ENCODE measurements around the gene MT3.

The MT3 gene

GRCh38 chr16:56606476-56607108, 17.3 kb downstream of the MT3 start:
- no peak for TF ChIP-seq CTCF (IDR thresholded peaks at IDR 0.05; ENCODE audit: low read depth, low read length)
- peak overlapping the region; percentile 47 for H3K4me3 ChIP-seq (ENCODE audit: low read depth, low read length)

GRCh38 chr16:56607109-56607618, 17.8 kb downstream of the MT3 start:
- peak overlapping the region; percentile 47 for H3K4me3 ChIP-seq (ENCODE audit: low read depth, low read length)
- no peak for TF ChIP-seq CTCF (IDR thresholded peaks at IDR 0.05; ENCODE audit: low read depth, low read length)

GRCh38 chr16:56607675-56608042, 18.3 kb downstream of the MT3 start:
- H3K4me3 ChIP-seq (ENCODE audit: low read depth, low read length), result peak overlapping the region; percentile 91
- TF ChIP-seq CTCF (IDR thresholded peaks at IDR 0.05; ENCODE audit: low read depth, low read length), result no peak

- no peak for TF ChIP-seq CTCF (IDR thresholded peaks at IDR 0.05; ENCODE audit: low read depth, low read length)
- peak within 1 kb of the TSS; percentile 91 for H3K4me3 ChIP-seq (ENCODE audit: low read depth, low read length)
Observed at GRCh38 chr16:56608043-56608875, 18.9 kb downstream of the MT3 start, which contains the start of gene MT2A. MT2A (plus strand) TSS chr16:56608584; CDS start chr16:56608656, 72 bp downstream.

- H3K4me3 ChIP-seq (ENCODE audit: low read depth, low read length), result peak overlapping the region; percentile 91
- no peak for TF ChIP-seq CTCF (IDR thresholded peaks at IDR 0.05; ENCODE audit: low read depth, low read length)
Observed at GRCh38 chr16:56608876-56609462, 19.6 kb downstream of the MT3 start.

- peak overlapping the region; percentile 91 for H3K4me3 ChIP-seq (ENCODE audit: low read depth, low read length)
- TF ChIP-seq CTCF (IDR thresholded peaks at IDR 0.05; ENCODE audit: low read depth, low read length), result no peak
Observed at GRCh38 chr16:56609463-56609921, 20.2 kb downstream of the MT3 start.
